Fibroblast of lung (primary cell): ENCODE results near the gene SNAP29.

Experiments
- CTCF ChIP-seq, 2 donors: IDR thresholded peaks in 1 of 2; conservative IDR thresholded peaks in 1 of 2; 1 replicate in 1 of 2; 2 replicates in 1 of 2; pipeline ENCODE4 v1.5.1; 2011 to 2012; ENCODE audit warnings: low read length in 2 of 2, control low read depth in 1 of 2, inconsistent platforms in 1 of 2, low read depth in 1 of 2, mild to moderate bottlenecking in 1 of 2
- EZH2 ChIP-seq: IDR thresholded peaks from 2 replicates; pipeline ENCODE4 v1.5.1; 2012; ENCODE audit warnings: low read length, control low read depth, mild to moderate bottlenecking; ENCODE audit errors: missing control alignments

- TF ChIP-seq CTCF (conservative IDR thresholded peaks at IDR 0.05 in 1 of 2, IDR thresholded peaks at IDR 0.05 in 1 of 2; ENCODE audit: low read depth in 1 of 2, low read length in 2 of 2) (no peak), EZH2 (no peak)
These were observed 67.4 kb downstream of the SNAP29 start for GRCh38 chr22:20926243-20926642.
